ENCODE data around the gene PLD3. TPM values are rescaled to one million over a fixed set of nuclear protein-coding genes. Genes with fewer than 3 reads are reported as not detected.

PLD3 gene
- total and polyA plus RNA-seq, 2 donors (not counting 1 experiment from before 2014, with no cell fraction given) = 208 to 230 TPM

GRCh38 chr19:40362160-40362559 lies 13.7 kb downstream of the PLD3 start:
- Histone ChIP-seq H3K9me3 (ENCODE audit: control insufficient read depth, insufficient read depth, low read depth, low read length) (no peaks in the 10 kb centered on the region), H2AFZ (ENCODE audit: low read length) (no peak overlapping the region), H3K27me3 (ENCODE audit: control insufficient read depth, insufficient read depth, low read length) (no peaks in the 10 kb centered on the region), H3K27ac (ENCODE audit: insufficient read depth, low read length) (no peak overlapping the region), H3K4me2 (ENCODE audit: extremely low read depth, insufficient read depth, low read length) (no peak overlapping the region), H3K9ac (ENCODE audit: insufficient read depth, low read length) (no peak overlapping the region), H3K79me2 (ENCODE audit: control insufficient read depth, insufficient read depth, low read length) (no peaks in the 10 kb centered on the region), H3K4me1 (ENCODE audit: control insufficient read depth, extremely low read depth, insufficient read depth, low read length) (no peaks in the 10 kb centered on the region), H4K20me1 (ENCODE audit: control insufficient read depth, extremely low read depth, insufficient read depth, low read length) (no peaks in the 10 kb centered on the region), H3K36me3 (ENCODE audit: control insufficient read depth, insufficient read depth, low read length) (no peaks in the 10 kb centered on the region), H3K4me3 (replicated peaks in 1 of 4; ENCODE audit: control extremely low read depth in 1 of 4, insufficient read depth in 1 of 4, low read depth in 3 of 4, low read length in 4 of 4) (no peak overlapping the region)
- no peak for DNase-seq (ENCODE audit: low read depth in 2 of 2)
- TF ChIP-seq EZH2 (IDR thresholded peaks at IDR 0.05; ENCODE audit: low read length, missing control alignments) (no peak), CTCF (conservative IDR thresholded peaks at IDR 0.05 in 1 of 2, IDR thresholded peaks at IDR 0.05 in 1 of 2; ENCODE audit: low read depth in 1 of 2, low read length in 2 of 2) (no peak)

GRCh38 chr19:40363069-40363468 lies 14.6 kb downstream of the PLD3 start:
- no peak overlapping the region for H3K9ac ChIP-seq (ENCODE audit: insufficient read depth, low read length)
- no peaks in the 10 kb centered on the region for H3K27me3 ChIP-seq (ENCODE audit: control insufficient read depth, insufficient read depth, low read length)
- H4K20me1 ChIP-seq (ENCODE audit: control insufficient read depth, extremely low read depth, insufficient read depth, low read length) = no peaks in the 10 kb centered on the region
- no peaks in the 10 kb centered on the region for H3K79me2 ChIP-seq (ENCODE audit: control insufficient read depth, insufficient read depth, low read length)
- TF ChIP-seq EZH2 (IDR thresholded peaks at IDR 0.05; ENCODE audit: low read length, missing control alignments) (no peak), CTCF (conservative IDR thresholded peaks at IDR 0.05 in 1 of 2, IDR thresholded peaks at IDR 0.05 in 1 of 2; ENCODE audit: low read depth in 1 of 2, low read length in 2 of 2) (no peak)
- no peak overlapping the region for H3K27ac ChIP-seq (ENCODE audit: insufficient read depth, low read length)
- no peak for DNase-seq (ENCODE audit: low read depth in 2 of 2)
- H2AFZ ChIP-seq (ENCODE audit: low read length) = no peak overlapping the region
- peaks cover 3% of the 10 kb centered on the region for H3K36me3 ChIP-seq (ENCODE audit: control insufficient read depth, insufficient read depth, low read length)
- H3K4me2 ChIP-seq (ENCODE audit: extremely low read depth, insufficient read depth, low read length) = no peak overlapping the region
- no peaks in the 10 kb centered on the region for H3K9me3 ChIP-seq (ENCODE audit: control insufficient read depth, insufficient read depth, low read depth, low read length)
- H3K4me1 ChIP-seq (ENCODE audit: control insufficient read depth, extremely low read depth, insufficient read depth, low read length) = no peaks in the 10 kb centered on the region
- H3K4me3 ChIP-seq (replicated peaks in 1 of 4; ENCODE audit: control extremely low read depth in 1 of 4, insufficient read depth in 1 of 4, low read depth in 3 of 4, low read length in 4 of 4) = no peak overlapping the region

- Histone ChIP-seq H3K27me3 (ENCODE audit: control insufficient read depth, insufficient read depth, low read length) (no peaks in the 10 kb centered on the region), H4K20me1 (ENCODE audit: control insufficient read depth, extremely low read depth, insufficient read depth, low read length) (no peaks in the 10 kb centered on the region), H3K9ac (ENCODE audit: insufficient read depth, low read length) (peak overlapping the region; percentile 37), H3K4me3 (replicated peaks in 1 of 4; ENCODE audit: control extremely low read depth in 1 of 4, insufficient read depth in 1 of 4, low read depth in 3 of 4, low read length in 4 of 4) (peak overlapping the region in 1 of 4 experiments; percentile 59), H3K36me3 (ENCODE audit: control insufficient read depth, insufficient read depth, low read length) (peaks cover 4% of the 10 kb centered on the region), H3K79me2 (ENCODE audit: control insufficient read depth, insufficient read depth, low read length) (no peaks in the 10 kb centered on the region), H3K9me3 (ENCODE audit: control insufficient read depth, insufficient read depth, low read depth, low read length) (no peaks in the 10 kb centered on the region), H3K4me1 (ENCODE audit: control insufficient read depth, extremely low read depth, insufficient read depth, low read length) (no peaks in the 10 kb centered on the region), H2AFZ (ENCODE audit: low read length) (no peak overlapping the region), H3K4me2 (ENCODE audit: extremely low read depth, insufficient read depth, low read length) (no peak overlapping the region), H3K27ac (ENCODE audit: insufficient read depth, low read length) (no peak overlapping the region)
- no peak for DNase-seq (ENCODE audit: low read depth in 2 of 2)
- no peak for TF ChIP-seq CTCF (conservative IDR thresholded peaks at IDR 0.05 in 1 of 2, IDR thresholded peaks at IDR 0.05 in 1 of 2; ENCODE audit: low read depth in 1 of 2, low read length in 2 of 2)
- no peak for TF ChIP-seq EZH2 (IDR thresholded peaks at IDR 0.05; ENCODE audit: low read length, missing control alignments)
Observed at GRCh38 chr19:40365010-40365409, 16.5 kb downstream of the PLD3 start.

All from fibroblast of lung (primary cell).